NCI-H2227 (cell line): Measurements from ENCODE around the gene HEATR9.
"Not testable (repeated sequence)": the region's sequence is repeated elsewhere in the genome, so short reads cannot be mapped to it uniquely, and the experiment has no call there.

Experiments used
- DNase-seq: peaks from one replicate; lab custom pipeline; 2025; ENCODE audit not compliant: unreplicated experiment; lab: John Stamatoyannopoulos, UW

Gene HEATR9

GRCh38 chr17:35868737-35869136, at the start of gene HEATR9:
HEATR9 (minus strand) TSS chr17:35868891; CDS start chr17:35868742, 149 bp downstream.
- DNase-seq = no peak

- no peak for DNase-seq
These were observed 49.0 kb upstream of the HEATR9 start for GRCh38 chr17:35917519-35918213.

- DNase-seq = no peak
These were observed 46.7 kb upstream of the HEATR9 start for GRCh38 chr17:35915153-35915964.

GRCh38 chr17:35914354-35914753, 45.7 kb upstream of the HEATR9 start:
- no peak for DNase-seq

- DNase-seq = no peak
These were observed 44.9 kb upstream of the HEATR9 start for GRCh38 chr17:35913609-35914008.

- no peak for DNase-seq
These were observed 44.3 kb upstream of the HEATR9 start for GRCh38 chr17:35912942-35913341.

- DNase-seq = no peak
These were observed 43.7 kb upstream of the HEATR9 start for GRCh38 chr17:35912339-35912912.

GRCh38 chr17:35909408-35909807, 40.7 kb upstream of the HEATR9 start:
- DNase-seq = no peak

- no peak for DNase-seq
These were observed 39.0 kb upstream of the HEATR9 start for GRCh38 chr17:35907691-35908090.

- no peak for DNase-seq
These were observed 38.4 kb upstream of the HEATR9 start for GRCh38 chr17:35906926-35907637.

- no peak for DNase-seq
These were observed 37.7 kb upstream of the HEATR9 start for GRCh38 chr17:35906191-35906925.

GRCh38 chr17:35903451-35903850, 34.8 kb upstream of the HEATR9 start:
- DNase-seq = no peak

- DNase-seq = no peak
These were observed 33.0 kb upstream of the HEATR9 start for GRCh38 chr17:35901631-35902175.

GRCh38 chr17:35900708-35901480, 32.2 kb upstream of the HEATR9 start:
- DNase-seq = no peak

- no peak for DNase-seq
These were observed 31.6 kb upstream of the HEATR9 start for GRCh38 chr17:35900280-35900679.

GRCh38 chr17:35898283-35899070, 29.8 kb upstream of the HEATR9 start:
- no peak for DNase-seq

- not testable (repeated sequence) for DNase-seq
These were observed 29.1 kb upstream of the HEATR9 start for GRCh38 chr17:35897772-35898171.

GRCh38 chr17:35895636-35896587, 27.2 kb upstream of the HEATR9 start:
- no peak for DNase-seq
